GM23338 (cell line): ENCODE results near the gene MAST3. TPM values are rescaled to one million over a fixed set of nuclear protein-coding genes. Genes with fewer than 3 reads are reported as not detected.

ENCODE experiments used
- ATAC-seq: fragments of 200-7000 bp; cut with Tn5 transposase; 3 replicates; pipeline ENCODE4 v1.9.1; 2020
- DNase-seq: peaks from one replicate; pipeline ENCODE4 v3.0.0-alpha.2; 2015; ENCODE audit warnings: low spot score
- H2AFZ ChIP-seq: fragments of 200-600 bp; sonication (generic); 2 replicates; pipeline ENCODE4 v1.8.0; 2016; ENCODE audit warnings: antibody characterized with exemption, mild to moderate bottlenecking, moderate library complexity
- H3F3A ChIP-seq: fragments of 200-600 bp; sonication (generic); replicated peaks from 2 replicates; pipeline ENCODE4 v1.8.0; 2017; ENCODE audit warnings: antibody characterized with exemption, mixed run types, low read depth
- H3K27ac ChIP-seq: fragments of 200-600 bp; sonication (generic); 2 replicates; pipeline ENCODE4 v1.6.1; 2016; ENCODE audit warnings: low read depth
- H3K27me3 ChIP-seq: fragments of 200-600 bp; sonication (generic); 2 replicates; pipeline ENCODE4 v1.8.0; 2016; ENCODE audit warnings: mild to moderate bottlenecking, mixed run types, moderate library complexity; ENCODE audit not compliant: insufficient read depth
- H3K36me3 ChIP-seq: fragments of 200-600 bp; sonication (generic); 2 replicates; pipeline ENCODE4 v1.8.0; 2016; ENCODE audit warnings: mild to moderate bottlenecking; ENCODE audit not compliant: insufficient read depth
- H3K4me1 ChIP-seq: fragments of 200-600 bp; sonication (generic); 2 replicates; pipeline ENCODE4 v1.8.0; 2016; ENCODE audit warnings: mild to moderate bottlenecking, moderate library complexity; ENCODE audit not compliant: insufficient read depth
- H3K4me2 ChIP-seq: fragments of 200-600 bp; sonication (generic); 2 replicates; pipeline ENCODE4 v1.7.1; 2017; ENCODE audit warnings: mixed run types
- H3K4me3 ChIP-seq: fragments of 200-600 bp; sonication (generic); 2 replicates; pipeline ENCODE4 v1.6.1; 2016; ENCODE audit warnings: mixed run types
- H3K79me2 ChIP-seq: fragments of 200-600 bp; sonication (generic); replicated peaks from 2 replicates; pipeline ENCODE4 v1.8.0; 2017; ENCODE audit warnings: mild to moderate bottlenecking; ENCODE audit not compliant: insufficient read depth
- H3K9me2 ChIP-seq: fragments of 200-600 bp; sonication (generic); 2 replicates; pipeline ENCODE4 v1.8.0; 2017; ENCODE audit not compliant: insufficient read depth
- H4K20me1 ChIP-seq: fragments of 200-600 bp; sonication (generic); replicated peaks from 2 replicates; pipeline ENCODE4 v1.8.0; 2017; ENCODE audit warnings: mild to moderate bottlenecking; ENCODE audit not compliant: insufficient read depth
- H3K27ac Mint-ChIP-seq: 2 replicates; pipeline ENCODE4 v1.8.0; 2020; ENCODE audit warnings: inconsistent platforms, mild to moderate bottlenecking, moderate library complexity, mixed read lengths
- H3K27me3 Mint-ChIP-seq: 3 replicates; pipeline ENCODE4 v1.8.0; 2022; ENCODE audit warnings: low read depth, mild to moderate bottlenecking, moderate library complexity, mixed read lengths, inconsistent platforms; ENCODE audit not compliant: insufficient read depth, poor library complexity
- H3K36me3 Mint-ChIP-seq: 3 replicates; pipeline ENCODE4 v1.8.0; 2021; ENCODE audit warnings: low read depth, mild to moderate bottlenecking, inconsistent platforms, moderate library complexity, mixed read lengths
- H3K4me1 Mint-ChIP-seq: 3 replicates; pipeline ENCODE4 v1.8.0; 2020; ENCODE audit warnings: mild to moderate bottlenecking, inconsistent platforms, mixed read lengths
- H3K4me3 Mint-ChIP-seq: 3 replicates; pipeline ENCODE4 v1.8.0; 2021; ENCODE audit warnings: moderate library complexity, mild to moderate bottlenecking, inconsistent platforms, mixed read lengths
- H3K9me3 Mint-ChIP-seq: 3 replicates; pipeline ENCODE4 v1.8.0; 2020; ENCODE audit warnings: moderate library complexity, mild to moderate bottlenecking, inconsistent platforms, mixed read lengths
- CREB1 ChIP-seq: fragments of 250-450 bp; sonication (Bioruptor Pico); IDR thresholded peaks from 2 replicates; pipeline ENCODE4 v1.5.0; 2020; ENCODE audit warnings: low read depth, mild to moderate bottlenecking, moderate library complexity
- ETS1 ChIP-seq: IDR thresholded peaks from 2 replicates; pipeline ENCODE4 v1.6.1; 2016; ENCODE audit warnings: antibody characterized with exemption
- EZH2 ChIP-seq: fragments of 200-600 bp; sonication (generic); IDR thresholded peaks from one replicate; pipeline ENCODE4 v1.8.0; 2017; ENCODE audit warnings: antibody characterized with exemption, mild to moderate bottlenecking, low read depth; ENCODE audit not compliant: unreplicated experiment
- EZH2phosphoT487 ChIP-seq: fragments of 200-600 bp; sonication (generic); IDR thresholded peaks from one replicate; pipeline ENCODE4 v1.8.1; 2018; ENCODE audit warnings: antibody characterized with exemption; ENCODE audit not compliant: unreplicated experiment
- JUNB ChIP-seq: IDR thresholded peaks from one replicate; pipeline ENCODE4 v1.6.1; 2016; ENCODE audit warnings: antibody characterized with exemption; ENCODE audit not compliant: unreplicated experiment
- NANOG ChIP-seq: IDR thresholded peaks from 2 replicates; pipeline ENCODE4 v1.6.1; 2016; ENCODE audit warnings: antibody characterized with exemption, borderline replicate concordance
- POLR2AphosphoS5 ChIP-seq: IDR thresholded peaks from 2 replicates; pipeline ENCODE4 v1.6.1; 2016; ENCODE audit warnings: antibody characterized with exemption, low read depth
- REST ChIP-seq: IDR thresholded peaks from one replicate; pipeline ENCODE4 v1.6.1; 2018; ENCODE audit warnings: antibody characterized with exemption; ENCODE audit not compliant: unreplicated experiment
- STAT1 ChIP-seq: IDR thresholded peaks from one replicate; pipeline ENCODE4 v1.6.1; 2016; ENCODE audit warnings: antibody characterized with exemption; ENCODE audit not compliant: unreplicated experiment
- ZNF114 ChIP-seq: fragments of 250-450 bp; sonication (Bioruptor Pico); IDR thresholded peaks from 2 replicates; pipeline ENCODE4 v1.5.0; 2020; ENCODE audit warnings: mild to moderate bottlenecking, moderate library complexity
- ZNF331 ChIP-seq: fragments of 250-450 bp; sonication (Bioruptor Pico); IDR thresholded peaks from 2 replicates; pipeline ENCODE4 v1.5.0; 2020; ENCODE audit warnings: low read depth, mild to moderate bottlenecking, moderate library complexity
- ZNF462 ChIP-seq: fragments of 250-450 bp; sonication (Bioruptor Pico); IDR thresholded peaks from 2 replicates; pipeline ENCODE4 v1.5.0; 2020; ENCODE audit warnings: mild to moderate bottlenecking, moderate library complexity
- polyA plus RNA-seq: library from polyadenylated mRNA; unstranded; fragments of >200 nt; fragmentation: Nextera tagmentation; extraction: Ambion mirVana; gene quantifications from 2 replicates; pipeline ENCODE4 v1.2.1, GENCODE V29; 2016
- total RNA-seq: library from RNA; depleted of rRNA; stranded (reverse); fragments of >200 nt; shearing (Covaris generic); gene quantifications from 2 replicates; pipeline ENCODE4 v1.2.3, GENCODE V29; 2014
- TF ChIP-seq, protein P1 (sequence below), 2 experiments: fragments of 200-600 bp in 1 of 2; sonication (generic) in 1 of 2; conservative IDR thresholded peaks; 2 replicates each; pipeline versions ENCODE4 v1.5.1 to v1.6.1; 2016 to 2017; ENCODE audit warnings: antibody characterized with exemption in 2 of 2, low read depth in 2 of 2, mild to moderate bottlenecking in 2 of 2, moderate library complexity in 1 of 2

The MAST3 gene
- total and polyA plus RNA-seq, 2 experiments from 2014 or later = 5.6 to 8.8 TPM

DNA sequence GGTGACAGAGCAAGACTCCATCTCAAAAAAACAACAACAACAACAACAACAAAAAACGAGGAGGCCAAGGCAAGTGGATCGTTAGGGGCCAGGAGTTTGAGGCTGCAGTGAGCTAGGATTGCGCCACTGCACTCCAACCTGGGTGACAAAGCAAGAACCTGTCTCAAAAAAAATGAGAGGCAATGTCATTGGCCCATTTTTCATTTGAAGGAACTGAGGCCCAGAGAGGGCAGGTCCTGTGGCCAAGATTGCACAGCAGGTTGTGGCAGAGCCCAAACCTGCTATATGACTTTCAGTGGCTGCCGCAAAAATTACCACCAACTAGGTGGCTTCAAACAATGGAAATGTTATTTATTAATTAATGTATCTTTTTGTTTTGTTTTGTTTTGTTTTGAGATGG is 60.9 kb downstream of the MAST3 start:
- H3K36me3 ChIP-seq = no peaks in the 10 kb centered on the region
- H3K36me3 Mint-ChIP-seq = peaks cover 21% of the 10 kb centered on the region
- H3K79me2 ChIP-seq = peaks cover 7% of the 10 kb centered on the region
- H3K9me3 Mint-ChIP-seq = no peaks in the 10 kb centered on the region
- no peak for DNase-seq
- peaks cover 10% of the 10 kb centered on the region; the same call in 1 of the 2 replicates for H3K4me1 ChIP-seq
- H3K27me3 Mint-ChIP-seq = peaks cover 11% of the 10 kb centered on the region
- H3K27ac Mint-ChIP-seq = no peak overlapping the region
- H3K9me2 ChIP-seq = no peaks in the 10 kb centered on the region
- peaks cover 9% of the 10 kb centered on the region for H4K20me1 ChIP-seq
- no peak for ATAC-seq
- peaks cover 19% of the 10 kb centered on the region for H3K4me1 Mint-ChIP-seq
- no peak overlapping the region for H3K4me3 Mint-ChIP-seq
- H3K27ac ChIP-seq = no peak overlapping the region; the same call in 1 of the 2 replicates
- H2AFZ ChIP-seq = no peak overlapping the region
- H3K4me2 ChIP-seq = no peak overlapping the region
- TF ChIP-seq STAT1 = no peak
- TF ChIP-seq POLR2AphosphoS5 = no peak
- TF ChIP-seq ETS1 = no peak
- TF ChIP-seq JUNB = no peak
- no peak for TF ChIP-seq EZH2
- no peak for TF ChIP-seq REST
- TF ChIP-seq ZNF331 = no peak
- TF ChIP-seq NANOG = no peak
- TF ChIP-seq, protein P1, sequence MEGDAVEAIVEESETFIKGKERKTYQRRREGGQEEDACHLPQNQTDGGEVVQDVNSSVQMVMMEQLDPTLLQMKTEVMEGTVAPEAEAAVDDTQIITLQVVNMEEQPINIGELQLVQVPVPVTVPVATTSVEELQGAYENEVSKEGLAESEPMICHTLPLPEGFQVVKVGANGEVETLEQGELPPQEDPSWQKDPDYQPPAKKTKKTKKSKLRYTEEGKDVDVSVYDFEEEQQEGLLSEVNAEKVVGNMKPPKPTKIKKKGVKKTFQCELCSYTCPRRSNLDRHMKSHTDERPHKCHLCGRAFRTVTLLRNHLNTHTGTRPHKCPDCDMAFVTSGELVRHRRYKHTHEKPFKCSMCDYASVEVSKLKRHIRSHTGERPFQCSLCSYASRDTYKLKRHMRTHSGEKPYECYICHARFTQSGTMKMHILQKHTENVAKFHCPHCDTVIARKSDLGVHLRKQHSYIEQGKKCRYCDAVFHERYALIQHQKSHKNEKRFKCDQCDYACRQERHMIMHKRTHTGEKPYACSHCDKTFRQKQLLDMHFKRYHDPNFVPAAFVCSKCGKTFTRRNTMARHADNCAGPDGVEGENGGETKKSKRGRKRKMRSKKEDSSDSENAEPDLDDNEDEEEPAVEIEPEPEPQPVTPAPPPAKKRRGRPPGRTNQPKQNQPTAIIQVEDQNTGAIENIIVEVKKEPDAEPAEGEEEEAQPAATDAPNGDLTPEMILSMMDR (conservative IDR thresholded peaks at IDR 0.05; ENCODE audit: low read depth in 2 of 2) = no peak
- TF ChIP-seq EZH2phosphoT487 = no peak
- TF ChIP-seq CREB1 (CRISPR knock-in tag) = no peak
- no peak for TF ChIP-seq ZNF114 (CRISPR knock-in tag)
- no peak for TF ChIP-seq ZNF462 (CRISPR knock-in tag)
- no peaks in the 10 kb centered on the region for H3K27me3 ChIP-seq
- H3K4me3 ChIP-seq = no peak overlapping the region
- H3F3A ChIP-seq = peaks cover 18% of the 10 kb centered on the region
